ENCODE results near the gene ATRN. TPM values are rescaled to one million over a fixed set of nuclear protein-coding genes. Genes with fewer than 3 reads are reported as not detected.
"Not testable (repeated sequence)": the region's sequence is repeated elsewhere in the genome, so short reads cannot be mapped to it uniquely, and the experiment has no call there.

Gene ATRN
- total RNA-seq, 1 donor from 2014 or later, result 11.9 TPM

DNA sequence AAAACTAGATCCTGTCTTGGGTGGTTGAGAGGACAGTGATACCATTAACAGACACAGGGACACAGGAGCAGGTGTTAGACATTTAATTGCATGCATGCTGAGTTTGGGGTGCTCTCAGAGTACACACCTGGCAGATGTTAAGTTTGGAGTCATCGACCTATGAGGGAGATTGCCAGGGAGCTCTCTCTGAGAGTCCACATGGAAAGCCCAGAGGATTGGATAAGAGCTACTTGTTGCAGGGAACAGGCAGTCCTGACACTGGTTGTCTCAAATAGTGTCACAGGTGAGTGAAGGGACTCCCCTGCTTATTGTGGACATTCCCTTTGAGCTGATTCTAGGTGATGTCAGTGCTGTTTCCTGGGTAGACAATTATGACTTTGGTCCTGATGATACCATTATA, 3.1 kb downstream of the ATRN start:
- no peak for DNase-seq (ENCODE audit: low spot score)
- intact Hi-C loops (cut with micrococcal nuclease), result loop anchor here (5.0 to 10.0 kb wide), 4 partner anchors 269 to 341 kb away; partner anchors contain the start of genes ADISSP, DDRGK1, FASTKD5 and ITPA

DNA sequence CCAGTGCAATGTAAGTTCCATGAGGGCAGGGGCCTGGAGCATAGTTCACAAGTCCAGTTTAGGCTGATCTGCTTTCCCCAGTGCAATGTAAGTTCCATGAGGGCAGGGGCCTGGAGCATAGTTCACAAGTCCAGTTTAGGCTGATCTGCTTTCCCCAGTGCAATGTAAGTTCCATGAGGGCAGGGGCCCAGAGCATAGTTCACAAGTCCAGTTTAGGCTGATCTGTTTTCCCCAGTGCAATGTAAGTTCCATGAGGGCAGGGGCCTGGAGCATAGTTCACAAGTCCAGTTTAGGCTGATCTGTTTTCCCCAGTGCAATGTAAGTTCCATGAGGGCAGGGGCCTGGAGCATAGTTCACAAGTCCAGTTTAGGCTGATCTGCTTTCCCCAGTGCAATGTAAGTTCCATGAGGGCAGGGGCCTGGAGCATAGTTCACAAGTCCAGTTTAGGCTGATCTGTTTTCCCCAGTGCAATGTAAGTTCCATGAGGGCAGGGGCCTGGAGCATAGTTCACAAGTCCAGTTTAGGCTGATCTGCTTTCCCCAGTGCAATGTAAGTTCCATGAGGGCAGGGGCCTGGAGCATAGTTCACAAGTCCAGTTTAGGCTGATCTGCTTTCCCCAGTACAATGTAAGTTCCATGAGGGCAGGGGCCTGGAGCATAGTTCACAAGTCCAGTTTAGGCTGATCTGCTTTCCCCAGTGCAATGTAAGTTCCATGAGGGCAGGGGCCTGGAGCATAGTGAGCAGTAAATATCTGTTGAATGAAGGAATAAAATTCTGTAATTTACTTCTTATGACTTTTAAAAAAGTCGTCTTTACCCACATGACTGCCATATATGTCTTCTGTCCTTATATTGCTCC, 6.4 kb downstream of the ATRN start:
- not testable (repeated sequence) for H3K4me3 Mint-ChIP-seq; DNase-seq (ENCODE audit: low spot score); H3K27me3 Mint-ChIP-seq (ENCODE audit: insufficient read depth); H3K27ac Mint-ChIP-seq; H3K9me3 Mint-ChIP-seq; H3K36me3 Mint-ChIP-seq (ENCODE audit: low read depth)
- intact Hi-C loops (cut with micrococcal nuclease), result loop anchor here (10.0 kb wide), 2 partner anchors 272 to 338 kb away; partner anchors contain the start of genes DDRGK1 and ITPA
- peaks cover 20% of the 10 kb centered on the region for H3K4me1 Mint-ChIP-seq (ENCODE audit: low read depth)

More for the DNA sequence above, 3.1 kb downstream of the ATRN start:
- Mint-ChIP-seq H3K36me3 (ENCODE audit: low read depth) (no peaks in the 10 kb centered on the region), H3K27me3 (ENCODE audit: insufficient read depth) (no peaks in the 10 kb centered on the region), H3K27ac (no peak overlapping the region), H3K9me3 (no peaks in the 10 kb centered on the region), H3K4me1 (ENCODE audit: low read depth) (peaks cover 28% of the 10 kb centered on the region), H3K4me3 (peak overlapping the region; percentile 26)

DNA sequence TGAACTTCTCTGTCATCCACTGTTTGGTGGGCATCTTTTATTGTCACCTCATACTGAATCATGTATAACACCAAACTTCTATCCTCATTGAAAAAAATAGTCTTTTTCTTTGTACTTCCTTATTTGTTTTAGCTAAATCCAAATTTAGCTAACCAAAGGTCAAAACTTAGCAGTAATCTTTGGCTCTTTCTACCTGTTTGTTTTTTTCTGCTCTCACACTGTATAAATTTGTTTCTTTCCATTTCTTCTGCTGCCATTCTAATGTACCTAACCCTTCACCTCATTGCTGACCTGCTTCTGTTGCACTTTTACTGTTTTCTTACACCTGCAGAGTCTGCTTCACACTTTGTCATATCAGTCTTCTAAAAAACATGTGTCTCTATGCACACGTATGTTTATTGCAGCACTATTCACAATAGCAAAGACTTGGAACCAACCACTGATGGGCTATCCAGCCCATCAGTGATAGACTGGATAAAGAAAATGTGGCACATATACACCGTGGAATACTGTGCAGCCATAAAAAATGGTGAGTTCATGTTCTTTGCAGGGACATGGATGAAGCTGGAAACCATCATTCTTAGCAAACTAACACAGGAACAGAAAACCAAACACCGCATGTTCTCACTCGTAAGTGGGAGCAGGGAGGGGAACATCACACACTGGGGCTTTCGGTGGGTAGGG, 7.2 kb downstream of the ATRN start:
- H3K9me3 Mint-ChIP-seq, result no peaks in the 10 kb centered on the region
- no peak overlapping the region for H3K4me3 Mint-ChIP-seq
- no peaks in the 10 kb centered on the region for H3K27me3 Mint-ChIP-seq (ENCODE audit: insufficient read depth)
- no peaks in the 10 kb centered on the region for H3K36me3 Mint-ChIP-seq (ENCODE audit: low read depth)
- peaks cover 12% of the 10 kb centered on the region for H3K4me1 Mint-ChIP-seq (ENCODE audit: low read depth)
- H3K27ac Mint-ChIP-seq, result no peak overlapping the region
- intact Hi-C loops (cut with micrococcal nuclease), result loop anchor here (10.0 kb wide), 2 partner anchors 273 to 337 kb away; partner anchors contain the start of genes DDRGK1 and ITPA
- DNase-seq (ENCODE audit: low spot score), result no peak

DNA sequence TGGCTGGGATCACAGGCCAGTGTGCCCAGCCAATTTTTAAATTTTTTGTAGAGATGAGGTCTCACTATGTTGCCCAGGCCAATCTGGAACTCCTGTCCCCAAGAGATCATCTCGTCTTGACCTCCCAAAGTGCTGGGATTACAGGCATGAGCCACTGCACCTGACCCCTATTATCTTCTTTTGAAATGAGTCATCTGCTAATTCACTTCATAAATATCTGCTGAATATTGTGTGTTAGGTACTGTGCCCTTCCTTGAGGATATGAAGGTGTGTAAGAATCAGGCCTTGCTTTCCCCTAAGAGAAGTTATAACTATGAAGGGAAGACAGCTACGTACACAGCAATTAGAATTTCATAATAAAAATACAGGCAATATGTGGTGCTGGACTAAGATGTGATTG, 8.2 kb downstream of the ATRN start:
- Mint-ChIP-seq H3K27ac (no peak overlapping the region), H3K36me3 (ENCODE audit: low read depth) (no peaks in the 10 kb centered on the region), H3K27me3 (ENCODE audit: insufficient read depth) (no peaks in the 10 kb centered on the region), H3K4me1 (ENCODE audit: low read depth) (peaks cover 2% of the 10 kb centered on the region), H3K4me3 (no peak overlapping the region), H3K9me3 (no peaks in the 10 kb centered on the region)
- intact Hi-C loops (cut with micrococcal nuclease), result loop anchor here (10.0 kb wide), 2 partner anchors 274 to 336 kb away; partner anchors contain the start of genes DDRGK1 and ITPA
- DNase-seq (ENCODE audit: low spot score), result no peak

DNA sequence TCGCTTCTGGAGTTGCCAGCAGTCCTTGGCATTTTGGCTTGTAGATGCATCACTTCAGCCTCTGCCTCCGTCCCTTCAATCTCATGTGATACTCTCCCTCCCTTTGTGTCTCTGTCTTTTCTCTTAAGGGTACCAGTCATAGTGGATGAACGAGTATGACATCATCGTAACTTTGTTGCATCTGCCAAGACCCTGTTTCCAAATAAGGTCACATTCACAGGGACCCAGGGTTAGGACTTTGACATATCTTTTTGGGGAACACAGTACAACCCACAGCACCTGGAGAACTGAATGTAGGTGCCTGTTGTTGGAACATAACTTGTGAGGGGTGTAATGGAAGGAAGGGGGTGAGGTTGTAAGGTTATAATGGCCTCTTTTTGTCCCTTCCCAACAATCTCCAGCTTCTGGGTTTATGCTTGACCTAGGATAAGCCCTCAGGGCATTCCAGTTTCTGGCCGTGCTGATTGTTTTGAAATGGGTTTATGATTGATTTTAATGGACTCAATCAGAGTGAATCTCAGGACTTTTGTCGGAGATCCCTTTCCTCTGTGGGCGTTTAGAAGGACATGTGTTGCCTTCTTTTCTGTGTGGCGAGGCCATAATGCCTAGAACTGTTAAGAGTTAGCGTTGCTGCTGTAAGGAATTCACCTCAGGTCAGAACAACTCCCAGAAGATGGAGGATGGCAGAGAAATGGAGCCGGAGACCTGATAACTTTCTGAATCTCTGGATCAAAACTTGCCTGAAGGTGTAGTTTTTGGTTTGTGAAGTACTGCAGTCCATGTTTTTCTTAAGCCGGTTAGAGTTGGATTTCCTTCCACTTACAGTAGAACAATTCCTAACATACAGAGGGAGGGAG, 9.2 kb downstream of the ATRN start:
- DNase-seq (ENCODE audit: low spot score), result no peak
- Mint-ChIP-seq H3K9me3 (no peaks in the 10 kb centered on the region), H3K4me1 (ENCODE audit: low read depth) (no peaks in the 10 kb centered on the region), H3K27ac (no peak overlapping the region), H3K27me3 (ENCODE audit: insufficient read depth) (no peaks in the 10 kb centered on the region), H3K36me3 (ENCODE audit: low read depth) (no peaks in the 10 kb centered on the region), H3K4me3 (no peak overlapping the region)
- intact Hi-C loops (cut with micrococcal nuclease), result loop anchor here (10.0 kb wide), 2 partner anchors 275 to 335 kb away; partner anchors contain the start of genes DDRGK1 and ITPA

DNA sequence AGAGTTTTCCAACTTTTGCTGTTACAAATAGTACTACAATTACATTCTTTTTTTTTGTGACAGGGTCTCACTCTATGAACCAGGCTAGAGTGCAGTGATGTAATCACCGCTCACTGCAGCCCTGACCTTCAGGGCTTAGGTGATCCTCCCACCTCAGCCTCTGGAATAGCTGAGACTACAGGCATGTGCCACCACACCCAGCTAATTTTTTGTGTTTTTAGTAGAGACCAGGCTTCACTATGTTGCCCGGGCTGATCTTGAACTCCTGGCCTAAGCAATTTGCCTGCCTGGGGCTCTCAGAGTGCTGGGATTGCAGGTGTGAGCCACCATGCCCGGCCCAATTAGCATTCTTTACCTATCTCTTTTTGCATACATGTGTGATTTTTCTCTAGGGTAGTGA, 12.5 kb downstream of the ATRN start:
- H3K36me3 Mint-ChIP-seq (ENCODE audit: low read depth), result peaks cover 10% of the 10 kb centered on the region
- no peaks in the 10 kb centered on the region for H3K27me3 Mint-ChIP-seq (ENCODE audit: insufficient read depth)
- no peak overlapping the region for H3K4me3 Mint-ChIP-seq
- no peak for DNase-seq (ENCODE audit: low spot score)
- no peaks in the 10 kb centered on the region for H3K4me1 Mint-ChIP-seq (ENCODE audit: low read depth)
- peaks cover 21% of the 10 kb centered on the region for H3K9me3 Mint-ChIP-seq
- intact Hi-C loops (cut with micrococcal nuclease), result no loop called here
- no peak overlapping the region for H3K27ac Mint-ChIP-seq

DNA sequence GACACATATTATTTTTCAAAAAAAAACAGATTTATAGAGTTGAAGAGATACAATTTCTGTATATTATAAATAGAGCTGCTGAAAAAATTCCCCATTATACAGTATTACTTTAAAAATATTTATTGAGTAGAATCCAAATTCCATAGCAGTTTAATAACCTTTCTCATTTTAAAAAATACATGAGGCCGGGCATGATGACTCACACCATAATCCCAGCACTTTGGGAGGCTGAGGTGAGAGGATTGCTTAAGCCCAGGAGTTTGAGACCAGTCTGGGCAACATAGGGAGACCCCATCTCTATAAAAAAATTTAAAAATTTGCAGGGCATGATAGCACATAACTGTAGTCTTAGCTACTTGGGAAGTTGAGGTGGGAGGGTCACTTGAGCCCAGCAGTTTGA, 13.0 kb downstream of the ATRN start:
- Mint-ChIP-seq H3K36me3 (ENCODE audit: low read depth) (peaks cover 11% of the 10 kb centered on the region), H3K4me3 (no peak overlapping the region), H3K9me3 (peaks cover 22% of the 10 kb centered on the region), H3K27ac (no peak overlapping the region), H3K4me1 (ENCODE audit: low read depth) (no peaks in the 10 kb centered on the region), H3K27me3 (ENCODE audit: insufficient read depth) (no peaks in the 10 kb centered on the region)
- intact Hi-C loops (cut with micrococcal nuclease), result no loop called here
- DNase-seq (ENCODE audit: low spot score), result no peak

DNA sequence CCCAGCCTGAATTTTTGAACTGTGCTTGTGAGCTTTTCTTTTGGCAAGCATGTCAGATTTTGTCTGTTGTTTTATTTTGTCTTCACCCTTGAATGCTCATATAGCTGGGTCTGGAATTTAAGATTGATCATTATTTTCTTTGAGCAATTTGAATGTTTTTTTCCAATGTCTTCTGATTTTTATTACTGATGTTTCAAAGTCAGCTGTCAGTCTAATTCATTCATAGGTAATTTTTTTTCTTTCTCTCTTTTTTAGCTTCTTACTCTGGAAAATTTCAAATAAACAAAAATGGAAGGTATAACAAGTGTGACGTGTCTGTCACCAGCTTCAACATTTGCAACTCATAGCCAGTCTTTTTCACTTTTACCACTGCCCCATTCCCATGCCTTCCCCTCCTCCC, 15.1 kb downstream of the ATRN start:
- H3K9me3 Mint-ChIP-seq, result peaks cover 22% of the 10 kb centered on the region
- intact Hi-C loops (cut with micrococcal nuclease), result no loop called here
- H3K36me3 Mint-ChIP-seq (ENCODE audit: low read depth), result peaks cover 13% of the 10 kb centered on the region
- no peaks in the 10 kb centered on the region for H3K27me3 Mint-ChIP-seq (ENCODE audit: insufficient read depth)
- H3K4me1 Mint-ChIP-seq (ENCODE audit: low read depth), result no peaks in the 10 kb centered on the region
- DNase-seq (ENCODE audit: low spot score), result no peak
- H3K27ac Mint-ChIP-seq, result no peak overlapping the region
- H3K4me3 Mint-ChIP-seq, result no peak overlapping the region

DNA sequence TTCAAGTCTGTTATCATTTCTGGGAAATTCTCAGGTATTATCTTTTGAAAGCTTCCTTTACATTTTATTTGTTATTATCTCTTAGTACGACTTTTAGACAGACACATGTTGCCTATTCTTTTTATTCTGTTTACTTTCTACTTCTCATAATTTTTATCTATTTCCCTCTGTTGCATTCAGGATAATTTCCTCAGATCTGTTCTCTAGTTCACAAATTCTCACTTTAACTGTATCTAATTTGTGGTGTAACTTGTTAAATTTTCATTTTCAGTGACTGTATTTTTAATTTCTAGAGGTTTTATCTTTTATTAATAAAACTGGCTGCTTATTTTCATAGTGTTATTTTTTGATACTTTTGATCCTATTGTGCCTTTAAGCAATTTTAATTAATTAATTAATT, 16.0 kb downstream of the ATRN start:
- intact Hi-C loops (cut with micrococcal nuclease), result no loop called here
- no peak overlapping the region for H3K27ac Mint-ChIP-seq
- no peak overlapping the region for H3K4me3 Mint-ChIP-seq
- no peak for DNase-seq (ENCODE audit: low spot score)
- peaks cover 13% of the 10 kb centered on the region for H3K36me3 Mint-ChIP-seq (ENCODE audit: low read depth)
- no peaks in the 10 kb centered on the region for H3K27me3 Mint-ChIP-seq (ENCODE audit: insufficient read depth)
- H3K9me3 Mint-ChIP-seq, result peaks cover 22% of the 10 kb centered on the region
- no peaks in the 10 kb centered on the region for H3K4me1 Mint-ChIP-seq (ENCODE audit: low read depth)

DNA sequence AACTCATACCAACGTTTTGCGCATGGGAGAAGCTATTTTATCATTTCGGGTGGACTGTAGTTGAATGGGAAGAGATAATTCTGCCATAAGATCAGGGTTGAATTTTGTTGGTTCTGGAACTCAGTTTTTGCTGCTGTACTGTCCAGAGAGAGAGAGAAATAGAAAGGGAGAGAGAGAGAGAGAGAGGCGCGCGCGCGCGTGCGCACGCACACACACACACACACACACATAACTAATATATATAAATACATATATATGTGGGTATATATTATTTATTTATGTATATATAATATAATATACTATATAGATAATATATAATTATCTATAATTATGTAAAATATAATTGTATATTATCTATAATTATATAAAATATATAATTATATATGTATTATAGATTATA, 21.9 kb downstream of the ATRN start:
- H3K27me3 Mint-ChIP-seq (ENCODE audit: insufficient read depth), result peaks cover 4% of the 10 kb centered on the region
- intact Hi-C loops (cut with micrococcal nuclease), result no loop called here
- no peak overlapping the region for H3K27ac Mint-ChIP-seq
- H3K4me3 Mint-ChIP-seq, result no peak overlapping the region
- peaks cover 6% of the 10 kb centered on the region for H3K36me3 Mint-ChIP-seq (ENCODE audit: low read depth)
- DNase-seq (ENCODE audit: low spot score), result no peak
- H3K9me3 Mint-ChIP-seq, result peaks cover 6% of the 10 kb centered on the region
- no peaks in the 10 kb centered on the region for H3K4me1 Mint-ChIP-seq (ENCODE audit: low read depth)

DNA sequence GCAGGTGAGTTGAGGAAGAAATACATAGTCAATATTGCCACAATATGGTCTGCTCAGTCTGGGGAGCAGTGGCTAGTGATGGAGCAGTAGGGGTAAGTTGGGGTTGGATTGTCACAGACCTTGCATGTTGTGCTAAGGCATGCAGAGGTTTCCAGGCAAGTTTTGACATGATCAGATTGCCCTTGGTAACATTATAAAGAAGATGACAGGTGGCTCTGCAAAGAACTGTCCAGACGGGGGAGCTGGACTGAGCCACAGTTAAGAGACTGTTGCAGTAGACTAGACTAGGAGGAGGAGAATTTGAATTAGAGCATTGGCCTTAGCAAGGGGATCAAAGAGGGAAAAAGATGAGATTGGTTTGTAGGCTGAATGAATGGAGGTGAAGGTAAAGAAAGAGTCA, 23.4 kb downstream of the ATRN start:
- intact Hi-C loops (cut with micrococcal nuclease), result no loop called here
- H3K4me3 Mint-ChIP-seq, result no peak overlapping the region
- H3K4me1 Mint-ChIP-seq (ENCODE audit: low read depth), result no peaks in the 10 kb centered on the region
- H3K36me3 Mint-ChIP-seq (ENCODE audit: low read depth), result peaks cover 1% of the 10 kb centered on the region
- no peak for DNase-seq (ENCODE audit: low spot score)
- H3K27me3 Mint-ChIP-seq (ENCODE audit: insufficient read depth), result peaks cover 4% of the 10 kb centered on the region
- no peak overlapping the region for H3K27ac Mint-ChIP-seq
- H3K9me3 Mint-ChIP-seq, result peaks cover 3% of the 10 kb centered on the region

DNA sequence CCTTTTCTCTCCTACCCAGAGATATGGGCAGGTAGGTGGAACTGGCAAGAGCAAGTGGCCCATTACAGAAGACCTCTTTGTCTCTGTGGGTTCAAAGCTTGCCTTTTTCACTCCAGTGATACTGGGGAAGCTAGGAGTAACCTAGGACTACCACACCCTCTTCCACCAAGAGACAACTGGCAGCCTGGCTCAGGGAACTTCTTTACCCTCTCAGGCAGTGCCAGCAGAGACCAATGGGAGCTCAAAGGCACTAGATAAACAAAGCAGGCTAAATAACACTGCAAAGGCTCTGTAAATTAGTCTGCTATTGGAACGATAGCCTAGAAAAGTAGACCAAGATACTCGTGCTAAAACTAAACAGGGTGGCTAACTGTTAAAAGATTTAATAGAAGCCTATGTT, 32.1 kb downstream of the ATRN start:
- no peak for DNase-seq (ENCODE audit: low spot score)
- intact Hi-C loops (cut with micrococcal nuclease), result no loop called here
- Mint-ChIP-seq H3K4me1 (ENCODE audit: low read depth) (no peaks in the 10 kb centered on the region), H3K9me3 (peaks cover under 1% of the 10 kb centered on the region), H3K36me3 (ENCODE audit: low read depth) (no peaks in the 10 kb centered on the region), H3K27ac (no peak overlapping the region), H3K4me3 (no peak overlapping the region), H3K27me3 (ENCODE audit: insufficient read depth) (no peaks in the 10 kb centered on the region)

Data from activated T-helper 1 cell treated with anti-CD3 and anti-CD28 coated beads, Interleukin-12 subunit alpha, Interleukin-12 subunit beta, Interleukin-2, Interleukin-4 antibody, amounts not matched to agents 30 ng/mL and 10 ng/mL and 1 ng/mL, durations not matched to agents 14 hours and 24 hours and 36 hours (primary cell).